C4-2B (cell line): ENCODE results near the gene C1QL2.

Source experiments
- H3K27ac ChIP-seq: fragments of 450-650 bp; 2 replicates; pipeline ENCODE4 v1.5.1; 2017
- CTCF ChIP-seq: fragments of 450-650 bp; conservative IDR thresholded peaks from 2 replicates; pipeline ENCODE4 v1.5.1; 2017; ENCODE audit warnings: mild to moderate bottlenecking
- ZFX ChIP-seq: fragments of 450-650 bp; IDR thresholded peaks from 2 replicates; pipeline ENCODE4 v1.6.1; 2017

The C1QL2 gene

GRCh38 chr2:119156105-119156890 lies 2.3 kb downstream of the C1QL2 start:
- no peak overlapping the region for H3K27ac ChIP-seq
- no peak for TF ChIP-seq CTCF
- no peak for TF ChIP-seq ZFX

GRCh38 chr2:119155633-119156032 lies 2.9 kb downstream of the C1QL2 start:
- TF ChIP-seq CTCF (no peak), ZFX (no peak)
- no peak overlapping the region for H3K27ac ChIP-seq

GRCh38 chr2:119154076-119154475 lies 4.5 kb downstream of the C1QL2 start:
- TF ChIP-seq CTCF (no peak), ZFX (no peak)
- H3K27ac ChIP-seq, result no peak overlapping the region

GRCh38 chr2:119149611-119150010 lies 8.9 kb downstream of the C1QL2 start:
- no peak overlapping the region for H3K27ac ChIP-seq
- TF ChIP-seq ZFX, result no peak
- TF ChIP-seq CTCF, result no peak

GRCh38 chr2:119147776-119148715 lies 10.5 kb downstream of the C1QL2 start:
- H3K27ac ChIP-seq, result no peak overlapping the region
- TF ChIP-seq CTCF (no peak), ZFX (no peak)

GRCh38 chr2:119144806-119145205 lies 13.7 kb downstream of the C1QL2 start:
- TF ChIP-seq ZFX (no peak), CTCF (no peak)

GRCh38 chr2:119142824-119143223 lies 15.7 kb downstream of the C1QL2 start:
- no peak overlapping the region for H3K27ac ChIP-seq
- no peak for TF ChIP-seq CTCF
- no peak for TF ChIP-seq ZFX

More at GRCh38 chr2:119144806-119145205, 13.7 kb downstream of the C1QL2 start:
- no peak overlapping the region for H3K27ac ChIP-seq
